Activated CD4-positive, alpha-beta T cell treated with anti-CD3 and anti-CD28 coated beads, Interleukin-10, Interleukin-2, amounts not matched to agents 100 ng/mL and 50 ng/mL, durations not matched to agents 16 hours and 8 hours (primary cell): Measurements from ENCODE around the gene LDLRAP1.
A peak's percentile ranks its signal among the peaks of the same experiment; 100 is the strongest.
"Not testable (repeated sequence)": the region's sequence is repeated elsewhere in the genome, so short reads cannot be mapped to it uniquely, and the experiment has no call there.

Source experiments
- DNase-seq: peaks from one replicate; pipeline ENCODE4 v3.0.0-alpha.2; 2020

Gene LDLRAP1, protein sequence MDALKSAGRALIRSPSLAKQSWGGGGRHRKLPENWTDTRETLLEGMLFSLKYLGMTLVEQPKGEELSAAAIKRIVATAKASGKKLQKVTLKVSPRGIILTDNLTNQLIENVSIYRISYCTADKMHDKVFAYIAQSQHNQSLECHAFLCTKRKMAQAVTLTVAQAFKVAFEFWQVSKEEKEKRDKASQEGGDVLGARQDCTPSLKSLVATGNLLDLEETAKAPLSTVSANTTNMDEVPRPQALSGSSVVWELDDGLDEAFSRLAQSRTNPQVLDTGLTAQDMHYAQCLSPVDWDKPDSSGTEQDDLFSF

GRCh38 chr1:25543425-25544242 is at the start of gene LDLRAP1:
Gene LDLRAP1, plus strand, starts transcription at chr1:25543606. Its CDS starts 93 bp downstream, at chr1:25543699.
- DNase-seq = peak; percentile 71

- no peak for DNase-seq
These were observed 48.5 kb upstream of the LDLRAP1 start for GRCh38 chr1:25494952-25495351.

GRCh38 chr1:25500694-25501093 is 42.7 kb upstream of the LDLRAP1 start:
- DNase-seq = no peak

DNA sequence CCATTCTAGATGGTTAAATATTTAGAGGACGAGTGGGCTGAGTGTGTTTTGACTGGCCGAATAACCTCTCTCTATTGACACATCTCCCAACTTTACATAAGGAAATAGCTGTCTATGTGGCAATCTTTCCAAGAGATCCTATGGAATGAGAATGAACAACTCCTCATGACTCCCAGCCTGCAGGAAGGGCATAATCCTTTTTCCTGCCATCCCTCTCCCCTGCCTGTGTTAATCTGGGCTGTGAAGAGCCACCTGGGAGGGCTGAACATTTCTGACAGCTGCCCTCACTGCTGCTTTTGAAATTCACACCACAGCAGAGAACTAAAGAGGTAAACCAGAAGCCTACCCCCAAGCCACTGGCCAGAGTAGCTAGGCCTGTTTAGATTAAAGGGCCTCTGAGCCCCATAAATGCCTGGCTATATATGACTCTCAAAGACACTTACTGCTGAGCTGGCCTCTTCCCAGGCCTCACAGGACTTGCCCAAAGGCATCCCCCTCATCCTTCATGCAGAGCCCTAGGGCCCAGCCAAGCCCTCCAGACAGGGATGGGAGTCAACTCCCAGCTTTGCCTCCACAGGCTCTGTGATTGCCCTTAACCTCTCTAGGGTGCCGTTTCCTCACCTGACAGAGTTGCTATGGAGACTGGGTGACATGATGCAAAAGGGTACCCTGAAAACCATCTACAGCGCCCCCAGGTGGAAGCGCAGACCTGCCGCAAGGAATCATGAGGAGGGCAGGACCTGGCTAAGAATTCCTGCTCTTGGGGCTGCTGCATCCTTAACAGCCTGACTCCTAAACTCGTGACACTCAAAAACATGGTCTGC is 42.0 kb upstream of the LDLRAP1 start:
- no peak for DNase-seq

GRCh38 chr1:25502957-25503356 is 40.4 kb upstream of the LDLRAP1 start:
- no peak for DNase-seq

DNA sequence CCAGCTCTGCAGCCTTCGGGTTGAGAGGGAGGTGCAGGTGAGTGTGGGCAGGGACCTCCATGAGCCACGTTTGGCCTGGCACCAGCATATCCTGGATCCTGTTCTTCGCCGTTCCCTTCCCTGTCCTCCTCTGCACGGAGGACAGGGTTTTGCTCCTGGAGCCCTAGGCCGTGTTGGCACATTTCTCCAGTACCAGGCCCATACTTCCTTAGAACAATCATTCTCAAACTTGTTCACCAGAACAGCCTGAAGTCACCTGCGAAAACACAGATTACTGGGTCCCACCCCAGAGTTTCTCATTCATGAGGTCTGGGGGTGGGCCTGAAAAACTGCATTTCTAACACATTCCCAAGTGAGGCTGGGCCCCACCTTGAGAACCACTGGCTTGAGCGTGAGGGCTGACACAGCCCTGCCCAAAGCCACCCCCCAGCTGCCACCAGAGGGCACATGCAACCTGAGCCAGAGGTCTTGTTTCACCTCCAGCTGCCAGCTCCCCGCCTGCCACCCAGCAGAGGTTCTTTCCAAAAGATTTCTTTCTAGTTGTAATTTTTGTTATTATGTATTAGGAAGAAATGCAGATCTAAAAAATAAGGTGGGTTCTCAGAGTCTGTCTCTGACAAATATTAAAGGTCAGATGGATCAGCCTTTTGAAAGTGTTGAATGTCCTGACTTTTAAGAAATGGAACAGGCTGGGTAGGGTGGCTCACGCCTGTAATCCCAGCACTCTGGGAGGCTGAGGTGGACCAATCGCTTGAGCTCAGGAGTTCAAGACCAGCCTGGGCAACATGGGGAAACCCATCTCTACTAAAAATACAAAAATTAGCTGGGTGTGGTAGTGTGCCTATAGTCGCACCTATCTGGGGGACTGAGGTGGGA is 39.6 kb upstream of the LDLRAP1 start:
- DNase-seq = peak; percentile 45

- DNase-seq = no peak
These were observed 38.5 kb upstream of the LDLRAP1 start for GRCh38 chr1:25504706-25505595.

- no peak for DNase-seq
These were observed 37.6 kb upstream of the LDLRAP1 start for GRCh38 chr1:25505656-25506385.

DNA sequence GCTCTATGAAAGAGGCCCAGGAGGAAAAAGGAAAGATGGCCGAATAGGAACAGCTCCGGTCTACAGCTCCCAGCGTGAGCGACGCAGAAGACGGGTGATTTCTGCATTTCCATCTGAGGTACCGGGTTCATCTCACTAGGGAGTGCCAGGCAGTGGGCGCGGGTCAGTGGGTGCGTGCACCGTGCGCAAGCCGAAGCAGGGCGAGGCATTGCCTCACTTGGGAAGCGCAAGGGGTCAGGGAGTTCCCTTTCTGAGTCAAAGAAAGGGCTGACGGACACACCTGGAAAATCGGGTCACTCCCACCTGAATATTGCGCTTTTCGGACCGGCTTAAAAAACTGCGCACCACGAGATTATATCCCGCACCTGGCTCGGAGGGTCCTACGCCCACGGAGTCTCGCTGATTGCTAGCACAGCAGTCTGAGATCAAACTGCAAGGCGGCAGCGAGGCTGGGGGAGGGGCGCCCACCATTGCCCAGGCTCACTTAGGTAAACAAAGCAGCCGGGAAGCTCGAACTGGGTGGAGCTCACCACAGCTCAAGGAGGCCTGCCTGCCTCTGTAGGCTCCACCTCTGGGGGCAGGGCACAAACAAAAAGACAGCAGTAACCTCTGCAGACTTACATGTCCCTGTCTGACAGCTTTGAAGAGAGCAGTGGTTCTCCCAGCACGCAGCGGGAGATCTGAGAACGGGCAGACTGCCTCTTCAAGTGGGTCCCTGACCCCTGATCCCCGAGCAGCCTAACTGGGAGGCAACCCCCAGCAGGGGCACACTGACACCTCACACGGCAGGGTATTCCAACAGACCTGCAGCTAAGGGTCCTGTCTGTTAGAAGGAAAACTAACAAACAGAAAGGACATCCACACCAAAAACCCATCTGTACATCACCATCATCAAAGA is 36.6 kb upstream of the LDLRAP1 start:
- DNase-seq = not testable (repeated sequence)

- no peak for DNase-seq
These were observed 29.7 kb upstream of the LDLRAP1 start for GRCh38 chr1:25513666-25514065.

DNA sequence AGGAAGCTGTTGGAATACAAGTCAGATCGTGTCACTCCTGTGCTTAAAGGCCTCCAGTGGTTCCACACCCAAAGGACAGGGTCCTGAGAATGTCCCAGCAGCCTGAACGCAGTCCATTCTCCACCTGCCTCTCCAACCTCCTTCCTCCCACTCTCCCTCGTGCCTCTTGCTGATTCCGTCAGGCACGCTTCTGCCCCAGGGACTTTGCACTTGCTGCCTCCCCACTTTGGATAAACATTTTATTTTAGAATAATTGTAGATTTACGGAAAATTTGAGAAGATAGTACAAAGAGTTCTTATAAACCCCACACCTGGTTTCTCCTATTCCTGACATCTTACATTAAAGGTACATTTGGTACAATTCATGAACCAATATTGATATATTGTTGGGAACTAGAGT is 28.4 kb upstream of the LDLRAP1 start:
- no peak for DNase-seq

GRCh38 chr1:25516686-25517085 is 26.7 kb upstream of the LDLRAP1 start:
- DNase-seq = no peak

DNA sequence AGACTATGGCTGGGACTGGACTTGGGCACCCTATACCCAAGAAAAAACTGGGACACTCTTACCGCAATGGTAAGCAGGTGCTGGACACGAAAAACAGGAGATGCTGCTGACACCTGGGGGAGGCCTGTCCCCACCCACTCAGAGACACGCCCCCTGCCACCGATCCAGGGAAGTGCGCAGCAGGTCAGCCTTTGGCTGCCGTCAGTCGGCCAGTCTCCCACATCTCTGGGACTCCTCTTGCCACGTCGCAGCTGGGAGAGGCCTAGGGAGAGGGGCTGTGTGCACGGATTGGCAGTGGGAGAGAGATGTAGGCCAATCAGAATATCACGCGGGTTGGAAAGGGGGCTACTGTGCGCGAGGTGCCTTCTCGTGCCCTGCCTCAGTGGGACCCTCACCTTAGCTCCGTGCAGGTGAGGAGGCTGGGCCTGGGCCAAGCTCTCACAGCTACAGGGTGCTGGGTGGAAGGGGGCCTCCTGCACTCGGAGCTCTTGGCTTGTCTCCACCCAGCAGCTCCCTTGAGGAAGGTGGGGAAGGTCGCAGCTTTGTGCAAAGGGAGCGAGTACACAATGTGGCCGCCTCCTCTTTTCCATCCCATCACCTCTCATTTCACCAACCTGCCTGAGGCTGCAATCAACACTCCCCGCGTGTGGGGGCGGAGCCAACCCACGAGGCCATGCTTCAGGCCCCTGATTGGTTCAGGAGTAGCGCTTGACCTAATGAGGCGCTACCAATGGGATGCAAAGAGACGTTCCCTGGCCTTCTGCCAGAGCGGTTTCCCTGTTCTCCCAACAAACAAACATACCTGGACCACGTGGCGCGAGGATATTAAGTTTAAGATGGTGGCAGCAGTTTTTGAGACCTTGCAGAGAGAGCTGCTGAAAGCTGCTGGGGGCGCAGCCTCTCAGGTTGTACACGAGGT is 25.7 kb upstream of the LDLRAP1 start:
- no peak for DNase-seq

DNA sequence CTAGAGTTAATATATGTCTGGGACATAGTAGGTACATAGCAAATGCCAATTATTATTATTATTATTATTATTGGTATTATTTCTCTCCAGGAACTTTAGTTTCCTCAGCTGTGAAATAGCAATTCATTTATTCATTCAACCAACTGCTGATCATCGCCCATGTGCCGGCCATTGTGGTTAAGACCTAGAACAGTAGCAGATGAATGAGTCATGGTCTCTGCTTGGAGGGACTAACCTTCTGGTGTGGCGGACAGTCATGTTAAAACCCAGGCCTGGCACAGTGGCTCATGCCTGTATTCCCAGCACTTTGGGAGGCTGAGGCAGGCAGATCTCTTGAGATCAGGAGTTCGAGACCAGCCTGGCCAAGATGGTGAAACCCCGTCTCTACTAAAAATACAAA is 23.8 kb upstream of the LDLRAP1 start:
- DNase-seq = no peak

DNA sequence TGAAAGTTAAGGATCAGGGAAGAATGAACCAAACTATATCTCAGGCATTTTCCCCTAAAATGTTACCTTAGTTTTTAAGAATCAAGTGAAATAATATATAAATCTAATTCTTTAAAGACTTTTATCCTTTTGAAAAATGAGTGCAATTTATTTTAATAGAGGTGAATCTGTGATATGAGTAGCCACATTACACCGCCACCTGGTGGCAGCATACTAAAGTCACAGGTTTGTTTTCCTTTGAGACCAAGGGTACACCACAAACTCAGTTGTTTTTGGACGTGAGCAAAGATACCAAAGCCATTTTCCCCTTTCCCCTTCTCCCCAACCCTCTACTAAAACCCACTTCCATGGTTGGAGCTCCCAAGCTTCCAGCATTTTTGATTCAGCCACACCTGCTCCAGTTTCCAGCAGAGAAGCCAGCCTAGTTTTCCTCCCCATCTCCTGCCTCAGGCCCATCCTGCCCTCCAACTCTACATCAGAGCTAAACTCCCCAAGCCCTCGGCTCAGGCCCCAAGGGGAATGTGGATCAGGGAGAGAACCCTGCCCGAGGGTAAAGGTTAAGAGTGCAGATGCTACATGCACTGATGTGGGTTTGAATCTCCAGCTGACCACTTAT is 22.9 kb upstream of the LDLRAP1 start:
- DNase-seq = peak; percentile 61

DNA sequence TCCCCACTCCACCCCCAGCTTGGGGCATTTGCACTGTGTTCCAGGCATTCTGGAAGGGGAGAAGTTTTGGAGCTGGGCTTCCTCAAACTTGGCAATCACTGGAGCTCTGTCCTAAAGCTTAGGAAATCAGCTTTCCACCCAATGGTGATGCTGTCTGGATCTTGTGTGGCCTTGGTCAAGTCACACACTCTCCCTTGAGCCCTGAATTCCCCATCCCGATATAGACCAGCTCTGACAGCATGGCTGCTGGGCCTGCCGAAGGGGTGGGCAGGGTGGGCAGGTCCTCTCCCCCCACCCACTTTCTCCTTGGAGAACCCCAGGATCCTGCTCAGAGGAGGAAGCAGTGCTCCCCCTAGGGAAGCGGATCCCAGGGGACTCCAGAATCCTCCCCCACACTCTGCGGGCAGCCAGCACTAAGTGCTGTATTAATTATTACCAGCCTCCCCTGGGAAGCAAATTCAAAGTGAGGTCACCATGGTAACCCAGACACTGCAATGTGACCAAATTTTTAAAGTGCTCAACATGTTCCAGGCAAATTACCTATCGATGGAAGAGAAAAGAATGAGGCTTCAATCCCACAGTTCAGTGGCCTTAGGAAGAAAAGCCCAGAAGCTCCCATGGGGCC is 21.3 kb upstream of the LDLRAP1 start:
- no peak for DNase-seq

GRCh38 chr1:25523542-25523941 is 19.9 kb upstream of the LDLRAP1 start:
- no peak for DNase-seq
